Activated CD4-positive, alpha-beta T cell treated with anti-CD3 and anti-CD28 coated beads, Interleukin-2, amount 10 ng/mL, durations not matched to agents 24 days and 14 days (primary cell): Measurements from ENCODE around the gene MID2. TPM values are rescaled to one million over a fixed set of nuclear protein-coding genes. Genes with fewer than 3 reads are reported as not detected.

Experiments
- DNase-seq: peaks from one replicate; pipeline ENCODE4 v3.0.0; 2022
- H3K27ac Mint-ChIP-seq: one replicate; pipeline ENCODE4 v1.8.0; 2022; ENCODE audit warnings: mild to moderate bottlenecking, mixed read lengths
- H3K27me3 Mint-ChIP-seq: one replicate; pipeline ENCODE4 v1.8.0; 2022; ENCODE audit warnings: mixed read lengths
- H3K36me3 Mint-ChIP-seq: one replicate; pipeline ENCODE4 v1.8.0; 2022; ENCODE audit warnings: low read depth, mild to moderate bottlenecking, mixed read lengths
- H3K4me1 Mint-ChIP-seq: one replicate; pipeline ENCODE4 v1.8.0; 2021; ENCODE audit warnings: mixed read lengths
- H3K4me3 Mint-ChIP-seq: one replicate; pipeline ENCODE4 v1.8.0; 2022; ENCODE audit warnings: mild to moderate bottlenecking, moderate library complexity, mixed read lengths
- H3K9me3 Mint-ChIP-seq: one replicate; pipeline ENCODE4 v1.8.0; 2021; ENCODE audit warnings: mixed read lengths
- intact Hi-C: fragments of 100-400 bp; cut with micrococcal nuclease; formaldehyde crosslinking; loops from one replicate; pipeline ENCODE4 v1.15.1; 2023
- total RNA-seq: library from RNA; stranded (reverse); gene quantifications from 2 replicates; pipeline ENCODE4 v1.2.3, GENCODE V29; 2022

The MID2 gene
- total RNA-seq, 1 donor from 2014 or later = 5.2 TPM

DNA sequence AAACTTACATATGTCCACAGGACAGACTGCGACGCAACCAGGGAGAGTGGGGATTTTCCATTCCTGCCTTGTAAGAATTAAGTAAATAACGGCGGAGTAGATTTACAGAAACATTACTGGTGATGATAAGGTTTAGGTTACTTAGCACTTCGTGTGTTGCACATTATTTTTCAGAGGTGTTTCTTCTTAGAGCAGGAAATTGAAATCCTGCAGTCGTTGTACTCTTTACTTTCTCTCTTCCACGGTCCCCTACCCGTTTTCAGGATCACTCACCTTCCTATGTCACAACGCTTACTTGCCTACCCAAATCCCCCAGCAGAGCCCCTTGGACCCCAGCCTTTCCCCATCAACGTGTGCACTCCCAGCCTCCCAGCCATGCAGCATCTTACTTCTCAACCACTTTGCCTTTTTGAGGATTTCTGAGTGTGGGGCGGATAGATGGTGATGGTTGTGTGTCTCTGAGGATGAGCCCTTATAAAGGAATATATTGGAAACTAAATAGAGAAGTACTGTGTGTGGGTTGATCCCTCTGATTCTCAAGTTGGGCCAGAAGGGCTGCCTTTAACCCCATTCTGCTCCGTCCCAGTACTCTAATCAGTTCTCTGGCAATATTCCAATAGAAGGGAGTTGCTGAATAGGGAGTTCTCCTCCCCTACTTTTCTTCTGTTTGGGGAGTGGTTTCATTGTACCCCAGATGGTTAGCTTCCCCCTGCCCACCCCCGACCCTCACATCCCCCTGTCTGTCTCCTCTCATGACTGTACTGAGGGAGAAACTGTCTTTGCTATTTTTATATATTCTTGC lies 1.6 kb downstream of the MID2 start:
- peak; percentile 52 for DNase-seq
- Mint-ChIP-seq H3K4me3 (peak overlapping the region; percentile 77), H3K36me3 (no peaks in the 10 kb centered on the region), H3K4me1 (peaks cover 18% of the 10 kb centered on the region), H3K27ac (peak overlapping the region; percentile 81), H3K27me3 (peaks cover 10% of the 10 kb centered on the region), H3K9me3 (no peaks in the 10 kb centered on the region)
- intact Hi-C loops = loop anchor here (5.0 to 10.0 kb wide), 2 partner anchors 112 to 150 kb away; no protein-coding TSS in a partner anchor

DNA sequence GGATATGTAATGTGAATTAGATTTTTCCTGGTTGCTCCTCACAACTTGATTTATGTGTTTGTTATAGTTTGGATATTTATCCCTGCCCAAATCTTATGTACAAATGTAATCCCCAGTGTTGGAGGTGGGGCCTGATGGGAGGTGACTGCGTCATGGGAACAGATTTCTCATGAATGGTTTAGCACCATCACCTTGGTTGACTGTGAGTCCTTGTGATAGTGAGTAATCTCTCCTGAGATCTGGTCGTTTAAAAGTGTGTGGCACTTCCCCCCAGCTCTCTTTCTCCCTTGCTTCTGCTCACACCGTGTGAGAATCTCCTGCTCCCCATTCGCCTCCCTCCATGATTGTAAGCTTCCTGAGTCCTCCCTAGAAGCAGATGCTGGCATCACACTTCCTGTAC lies 2.2 kb downstream of the MID2 start:
- peak overlapping the region; percentile 65 for H3K4me3 Mint-ChIP-seq
- intact Hi-C loops = loop anchor here (2.0 to 10.0 kb wide), 3 partner anchors 17 to 151 kb away; no protein-coding TSS in a partner anchor
- H3K27ac Mint-ChIP-seq = no peak overlapping the region

GRCh38 chrX:107829878-107830277 lies 4.2 kb downstream of the MID2 start:
- H3K27ac Mint-ChIP-seq = no peak overlapping the region
- H3K9me3 Mint-ChIP-seq = no peaks in the 10 kb centered on the region
- H3K4me3 Mint-ChIP-seq = no peak overlapping the region
- H3K36me3 Mint-ChIP-seq = no peaks in the 10 kb centered on the region
- intact Hi-C loops = loop anchor here (2.0 to 10.0 kb wide), 3 partner anchors 15 to 153 kb away; no protein-coding TSS in a partner anchor
- DNase-seq = no peak
- H3K4me1 Mint-ChIP-seq = peaks cover 16% of the 10 kb centered on the region
- H3K27me3 Mint-ChIP-seq = peaks cover 6% of the 10 kb centered on the region

More for the DNA sequence above, 2.2 kb downstream of the MID2 start:
- H3K27me3 Mint-ChIP-seq = peaks cover 10% of the 10 kb centered on the region
- no peak for DNase-seq
- H3K4me1 Mint-ChIP-seq = peaks cover 18% of the 10 kb centered on the region
- no peaks in the 10 kb centered on the region for H3K36me3 Mint-ChIP-seq
- no peaks in the 10 kb centered on the region for H3K9me3 Mint-ChIP-seq

DNA sequence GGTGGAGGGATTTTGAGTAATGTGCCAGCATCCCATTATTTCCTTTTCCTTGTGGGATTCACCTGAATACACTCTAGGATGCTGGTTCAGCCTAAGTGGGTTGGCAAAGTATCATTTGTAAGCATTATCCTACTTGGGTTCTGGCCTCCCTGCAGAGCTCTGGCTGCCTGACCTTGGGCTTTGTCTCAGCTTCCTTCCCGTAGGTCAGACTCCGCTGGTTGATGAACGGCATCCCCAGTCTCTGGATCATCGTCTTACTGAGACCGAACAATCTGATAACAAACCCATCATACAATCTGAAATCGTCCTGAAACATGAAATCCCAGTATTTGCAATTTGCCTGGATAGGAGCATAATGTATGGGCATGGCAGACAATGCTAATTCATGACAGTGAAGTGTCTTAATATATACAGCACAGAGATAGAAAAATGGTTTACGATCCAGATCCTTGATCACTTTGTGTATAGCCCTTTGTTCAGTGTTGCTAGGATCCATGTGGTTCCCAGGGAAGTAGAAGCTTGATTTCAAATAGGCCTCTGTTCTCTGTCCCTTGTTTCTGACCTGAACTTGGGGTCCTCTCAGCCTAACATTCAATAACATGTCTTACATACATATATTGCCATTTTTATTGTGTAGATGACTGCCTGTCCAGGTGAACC lies 5.5 kb downstream of the MID2 start:
- peaks cover 11% of the 10 kb centered on the region for H3K4me1 Mint-ChIP-seq
- H3K4me3 Mint-ChIP-seq = no peak overlapping the region
- H3K36me3 Mint-ChIP-seq = no peaks in the 10 kb centered on the region
- no peak for DNase-seq
- no peaks in the 10 kb centered on the region for H3K9me3 Mint-ChIP-seq
- intact Hi-C loops = no loop called here
- peaks cover 6% of the 10 kb centered on the region for H3K27me3 Mint-ChIP-seq
- no peak overlapping the region for H3K27ac Mint-ChIP-seq

DNA sequence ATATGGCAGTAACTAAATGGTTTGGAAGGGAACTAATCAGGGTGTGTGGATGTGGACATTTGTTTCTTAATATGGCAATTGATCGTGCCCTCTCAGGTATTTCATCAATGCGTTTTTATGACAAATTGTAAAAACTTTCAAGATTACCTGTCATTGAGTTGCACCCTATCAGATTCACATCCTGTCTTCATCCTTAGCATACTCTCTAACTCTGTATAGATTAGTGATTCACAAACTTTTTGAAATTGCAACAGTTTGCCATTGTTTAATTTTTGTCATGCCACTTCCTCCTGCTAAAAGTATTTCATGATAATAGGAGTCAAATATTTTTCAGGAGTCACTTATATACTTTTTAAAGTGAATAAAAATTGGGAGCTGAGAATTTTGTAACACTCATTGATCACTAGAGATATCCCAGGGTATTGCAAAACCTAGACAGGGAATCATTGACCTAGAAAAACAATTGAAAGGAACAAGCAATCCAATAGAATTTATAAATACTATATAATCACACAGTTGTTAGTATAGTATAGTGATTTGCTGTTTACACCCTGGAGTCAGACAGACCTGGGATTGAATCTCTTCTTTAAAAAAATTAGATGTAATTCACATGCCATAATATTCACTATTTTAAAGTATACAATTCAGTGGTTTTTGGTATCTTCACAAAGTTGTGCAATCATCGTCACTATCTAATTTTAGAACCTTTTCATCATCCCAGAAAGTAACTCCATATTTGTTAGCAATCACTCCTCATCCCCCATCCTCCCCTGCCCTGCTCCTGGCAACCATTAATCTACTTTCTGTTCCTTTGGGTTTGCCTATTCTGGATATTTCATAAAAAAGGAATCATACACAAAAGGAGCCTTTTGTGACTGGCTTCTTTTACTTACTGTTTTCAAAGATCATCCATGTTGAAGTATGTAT lies 8.9 kb downstream of the MID2 start:
- peaks cover 2% of the 10 kb centered on the region for H3K27me3 Mint-ChIP-seq
- no peak overlapping the region for H3K27ac Mint-ChIP-seq
- H3K4me1 Mint-ChIP-seq = no peaks in the 10 kb centered on the region
- H3K36me3 Mint-ChIP-seq = no peaks in the 10 kb centered on the region
- no peak for DNase-seq
- no peaks in the 10 kb centered on the region for H3K9me3 Mint-ChIP-seq
- H3K4me3 Mint-ChIP-seq = no peak overlapping the region
- intact Hi-C loops = no loop called here

DNA sequence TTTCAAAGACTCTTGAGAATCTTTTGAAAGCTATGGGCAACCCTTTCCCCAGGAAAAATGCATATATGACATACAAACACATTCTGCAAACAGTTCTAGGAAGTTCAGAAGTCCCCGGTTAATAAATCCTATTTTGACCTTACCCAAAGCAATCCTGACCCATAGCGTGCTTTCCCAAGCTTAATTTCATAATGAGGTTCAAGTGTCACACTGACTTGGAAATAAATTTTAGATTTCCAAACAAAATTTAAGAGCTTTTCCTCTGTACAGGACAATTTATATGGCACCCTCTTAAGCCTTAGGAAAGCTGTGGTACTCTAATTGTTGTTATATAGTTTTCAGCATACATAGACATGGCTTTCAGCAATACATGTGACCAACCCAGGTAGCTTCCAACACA lies 11.3 kb downstream of the MID2 start:
- intact Hi-C loops = no loop called here
- no peak for DNase-seq
- Mint-ChIP-seq H3K27ac (no peak overlapping the region), H3K36me3 (peaks cover 3% of the 10 kb centered on the region), H3K9me3 (no peaks in the 10 kb centered on the region), H3K4me1 (peaks cover 1% of the 10 kb centered on the region), H3K4me3 (no peak overlapping the region), H3K27me3 (peaks cover 2% of the 10 kb centered on the region)

GRCh38 chrX:107840971-107841370 lies 15.3 kb downstream of the MID2 start:
- intact Hi-C loops = no loop called here

GRCh38 chrX:107842715-107843400 lies 17.2 kb downstream of the MID2 start:
- H3K27me3 Mint-ChIP-seq = peaks cover 1% of the 10 kb centered on the region
- H3K36me3 Mint-ChIP-seq = peaks cover 3% of the 10 kb centered on the region
- H3K4me1 Mint-ChIP-seq = peaks cover 1% of the 10 kb centered on the region
- DNase-seq = no peak
- H3K9me3 Mint-ChIP-seq = no peaks in the 10 kb centered on the region
- no peak overlapping the region for H3K4me3 Mint-ChIP-seq
- intact Hi-C loops = no loop called here
- no peak overlapping the region for H3K27ac Mint-ChIP-seq

More at GRCh38 chrX:107840971-107841370, 15.3 kb downstream of the MID2 start:
- H3K4me3 Mint-ChIP-seq = no peak overlapping the region
- peaks cover 3% of the 10 kb centered on the region for H3K36me3 Mint-ChIP-seq
- DNase-seq = no peak
- no peaks in the 10 kb centered on the region for H3K9me3 Mint-ChIP-seq
- H3K4me1 Mint-ChIP-seq = peaks cover 1% of the 10 kb centered on the region
- H3K27me3 Mint-ChIP-seq = peaks cover 2% of the 10 kb centered on the region
- no peak overlapping the region for H3K27ac Mint-ChIP-seq

GRCh38 chrX:107845625-107846024 lies 20.0 kb downstream of the MID2 start:
- DNase-seq = no peak
- intact Hi-C loops = loop anchor here (2.0 kb wide), 1 partner anchor 17 kb away; no protein-coding TSS in a partner anchor
- Mint-ChIP-seq H3K27ac (no peak overlapping the region), H3K36me3 (peaks cover 3% of the 10 kb centered on the region), H3K4me3 (no peak overlapping the region), H3K4me1 (peaks cover 1% of the 10 kb centered on the region), H3K27me3 (no peaks in the 10 kb centered on the region), H3K9me3 (no peaks in the 10 kb centered on the region)

DNA sequence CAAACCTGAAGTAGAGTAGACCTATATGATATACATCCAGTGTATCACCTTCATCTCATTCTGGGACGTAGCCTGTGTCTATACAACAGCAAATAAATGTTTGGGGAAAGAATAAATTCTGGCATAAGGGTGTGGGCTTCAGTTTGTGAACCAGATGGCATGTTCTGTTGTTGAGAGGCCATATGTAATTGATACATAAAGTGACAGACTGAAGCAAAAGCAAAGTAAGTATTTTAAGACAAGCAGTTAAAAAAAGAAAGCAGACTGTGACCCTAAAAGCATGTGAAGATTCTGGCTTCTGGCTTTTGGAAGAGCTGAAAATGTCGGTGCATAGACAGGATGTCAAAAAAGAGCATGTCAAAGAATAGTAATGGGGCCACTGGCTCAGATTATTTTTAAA lies 22.9 kb downstream of the MID2 start:
- no peaks in the 10 kb centered on the region for H3K9me3 Mint-ChIP-seq
- no peak overlapping the region for H3K4me3 Mint-ChIP-seq
- no peaks in the 10 kb centered on the region for H3K36me3 Mint-ChIP-seq
- H3K27ac Mint-ChIP-seq = no peak overlapping the region
- H3K4me1 Mint-ChIP-seq = no peaks in the 10 kb centered on the region
- intact Hi-C loops = no loop called here
- no peak for DNase-seq
- H3K27me3 Mint-ChIP-seq = no peaks in the 10 kb centered on the region

- intact Hi-C loops = no loop called here
- no peak overlapping the region for H3K4me3 Mint-ChIP-seq
- no peaks in the 10 kb centered on the region for H3K4me1 Mint-ChIP-seq
- no peaks in the 10 kb centered on the region for H3K9me3 Mint-ChIP-seq
- H3K36me3 Mint-ChIP-seq = no peaks in the 10 kb centered on the region
- H3K27me3 Mint-ChIP-seq = no peaks in the 10 kb centered on the region
- DNase-seq = no peak
- no peak overlapping the region for H3K27ac Mint-ChIP-seq
Observed at GRCh38 chrX:107849747-107850421, 24.2 kb downstream of the MID2 start.

DNA sequence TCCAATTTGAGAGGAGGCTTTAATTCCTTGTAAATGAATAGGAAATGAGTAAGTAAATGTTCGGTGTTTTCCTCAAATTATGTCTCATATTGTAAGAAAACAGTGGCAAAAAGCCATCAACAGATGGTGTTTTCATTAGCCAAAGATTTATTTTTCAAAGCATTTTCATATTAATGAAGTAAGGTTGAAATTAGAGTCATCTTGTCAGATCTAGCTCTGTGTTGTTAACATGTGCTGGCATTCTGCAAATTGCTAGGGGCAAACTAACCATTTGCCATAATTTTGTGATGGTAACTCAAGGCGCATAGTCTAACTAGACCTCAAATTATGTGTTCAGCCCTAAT lies 24.7 kb downstream of the MID2 start:
- H3K27ac Mint-ChIP-seq = no peak overlapping the region
- H3K36me3 Mint-ChIP-seq = no peaks in the 10 kb centered on the region
- no peaks in the 10 kb centered on the region for H3K4me1 Mint-ChIP-seq
- H3K9me3 Mint-ChIP-seq = no peaks in the 10 kb centered on the region
- DNase-seq = no peak
- H3K4me3 Mint-ChIP-seq = no peak overlapping the region
- no peaks in the 10 kb centered on the region for H3K27me3 Mint-ChIP-seq
- intact Hi-C loops = no loop called here

DNA sequence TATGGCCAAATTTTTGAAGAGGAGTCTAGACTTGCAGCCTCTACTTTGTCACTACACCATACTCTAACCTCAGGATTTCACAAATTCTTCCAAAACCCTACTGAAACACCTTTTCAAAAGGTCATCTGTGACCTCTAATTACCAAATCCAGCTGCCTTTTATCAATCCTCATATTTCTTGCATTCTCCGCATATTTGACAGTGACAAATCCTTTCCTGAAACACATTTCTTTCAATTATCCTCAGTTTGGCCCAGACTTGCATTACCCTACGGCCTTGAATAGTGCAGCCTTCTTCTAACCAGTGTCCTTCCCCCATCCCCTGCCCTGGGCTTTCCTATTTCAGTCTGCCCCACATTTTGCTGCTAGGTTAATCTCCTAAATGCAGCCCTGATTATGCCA lies 25.5 kb downstream of the MID2 start:
- no peaks in the 10 kb centered on the region for H3K4me1 Mint-ChIP-seq
- H3K4me3 Mint-ChIP-seq = no peak overlapping the region
- intact Hi-C loops = no loop called here
- H3K9me3 Mint-ChIP-seq = no peaks in the 10 kb centered on the region
- H3K27me3 Mint-ChIP-seq = no peaks in the 10 kb centered on the region
- no peak for DNase-seq
- H3K36me3 Mint-ChIP-seq = no peaks in the 10 kb centered on the region
- no peak overlapping the region for H3K27ac Mint-ChIP-seq
